SK-N-SH (cell line): ENCODE measurements around the gene MED26. TPM values are rescaled to one million over a fixed set of nuclear protein-coding genes. Genes with fewer than 3 reads are reported as not detected.

Experiments
- CTCF ChIA-PET: fragments of 300-600, 350-600 bp; formaldehyde crosslinking; extraction: SDS; loops from one replicate; lab custom pipeline; 2021; lab: Yijun Ruan, JAX
- POLR2A ChIA-PET: fragments of 350-600 bp; sonication (Branson Sonifier 250); formaldehyde crosslinking; extraction: SDS; loops from one replicate; lab custom pipeline; 2020; ENCODE audit warnings: antibody characterized with exemption, inconsistent platforms; lab: Yijun Ruan, JAX
- DNase-seq: peaks from one replicate; pipeline ENCODE4 v3.0.0; 2012
- H2AFZ ChIP-seq: fragments of 200-600 bp; sonication (generic); 2 replicates; pipeline ENCODE4 v1.8.1; 2016; ENCODE audit warnings: antibody characterized with exemption, mild to moderate bottlenecking, low read depth
- H3F3A ChIP-seq: fragments of 200-600 bp; sonication (generic); replicated peaks from 2 replicates; pipeline ENCODE3; 2016; ENCODE audit warnings: antibody characterized with exemption, mild to moderate bottlenecking; ENCODE audit not compliant: insufficient read depth
- H3K27ac ChIP-seq, 2 experiments: fragments of 200-500 bp in 1 of 2; fragments of 200-600 bp in 1 of 2; sonication (Bioruptor generic) in 1 of 2; sonication (generic), shearing (Covaris generic) in 1 of 2; 2 replicates each; pipeline versions ENCODE4 v1.5.1 to v1.6.1; 2014 to 2016; ENCODE audit warnings: low read depth in 2 of 2, inconsistent platforms in 1 of 2, low read length in 1 of 2, mild to moderate bottlenecking in 1 of 2, mixed read lengths in 1 of 2
- H3K27me3 ChIP-seq: fragments of 200-600 bp; sonication (generic), shearing (Covaris generic); 2 replicates; pipeline ENCODE4 v1.6.1; 2016; ENCODE audit warnings: mixed run types; ENCODE audit not compliant: insufficient read depth
- H3K36me3 ChIP-seq, 2 experiments: fragments of 200-500 bp in 1 of 2; fragments of 200-600 bp in 1 of 2; sonication (Bioruptor generic) in 1 of 2; sonication (generic) in 1 of 2; replicated peaks in 1 of 2; 2 replicates each; pipeline versions ENCODE3 to v1.5.1; 2014 to 2016; ENCODE audit warnings: low read length in 1 of 2, mild to moderate bottlenecking in 1 of 2; ENCODE audit not compliant: insufficient read depth in 2 of 2, control insufficient read depth in 1 of 2
- H3K4me1 ChIP-seq, 2 experiments: fragments of 200-500 bp in 1 of 2; fragments of 200-600 bp in 1 of 2; sonication (Bioruptor generic) in 1 of 2; sonication (generic), shearing (Covaris generic) in 1 of 2; 2 replicates each; pipeline versions ENCODE4 v1.5.1 to v1.6.1; 2014 to 2016; ENCODE audit warnings: low read depth in 1 of 2, low read length in 1 of 2, mixed run types in 1 of 2; ENCODE audit not compliant: insufficient read depth in 2 of 2, control insufficient read depth in 1 of 2
- H3K4me2 ChIP-seq: fragments of 200-600 bp; sonication (generic), shearing (Covaris generic); 2 replicates; pipeline ENCODE4 v1.6.1; 2017; ENCODE audit warnings: mixed run types
- H3K4me3 ChIP-seq, 2 experiments: fragments of 200-500 bp in 1 of 2; fragments of 200-600 bp in 1 of 2; sonication (Bioruptor generic) in 1 of 2; sonication (generic), shearing (Covaris generic) in 1 of 2; 2 replicates each; pipeline versions ENCODE4 v1.5.1 to v1.8.1; 2014 to 2016; ENCODE audit warnings: low read depth in 2 of 2, inconsistent platforms in 1 of 2, low read length in 1 of 2, mild to moderate bottlenecking in 1 of 2, mixed read lengths in 1 of 2, moderate library complexity in 1 of 2
- H3K79me2 ChIP-seq: fragments of 200-600 bp; sonication (generic); 2 replicates; pipeline ENCODE4 v1.8.1; 2017; ENCODE audit warnings: mild to moderate bottlenecking; ENCODE audit not compliant: insufficient read depth
- H3K9ac ChIP-seq: fragments of 200-600 bp; sonication (generic); 2 replicates; pipeline ENCODE4 v1.6.1; 2017; ENCODE audit warnings: mixed run types
- H3K9me2 ChIP-seq: fragments of 200-600 bp; sonication (generic); 2 replicates; pipeline ENCODE4 v1.6.1; 2017; ENCODE audit warnings: mixed run types
- H3K9me3 ChIP-seq: fragments of 200-600 bp; sonication (generic); 2 replicates; pipeline ENCODE4 v1.6.1; 2017; ENCODE audit warnings: mixed run types, mild to moderate bottlenecking, moderate library complexity
- H4K20me1 ChIP-seq: fragments of 200-600 bp; sonication (generic); 2 replicates; pipeline ENCODE4 v1.6.1; 2017; ENCODE audit warnings: mild to moderate bottlenecking, mixed run types; ENCODE audit not compliant: insufficient read depth
- ELF1 ChIP-seq: IDR thresholded peaks from 2 replicates; pipeline ENCODE4 v1.4.0; 2012
- EP300 ChIP-seq, 2 experiments: IDR thresholded peaks; 2 replicates each; pipeline versions ENCODE4 v1.4.0 to v1.6.1; 2012; ENCODE audit warnings: borderline replicate concordance in 1 of 2, low read depth in 1 of 2, low read length in 1 of 2
- FOXJ3 ChIP-seq: sonication (generic); formaldehyde crosslinking; IDR thresholded peaks from 2 replicates; pipeline ENCODE4 v1.5.1; 2020; ENCODE audit warnings: mild to moderate bottlenecking, missing genetic modification reagents
- NRF1 ChIP-seq: IDR thresholded peaks from 2 replicates; pipeline ENCODE4 v1.6.1; 2012; ENCODE audit warnings: low read depth, mild to moderate bottlenecking, low read length
- RFX5 ChIP-seq: IDR thresholded peaks from 2 replicates; pipeline ENCODE4 v1.6.1; 2012; ENCODE audit warnings: mild to moderate bottlenecking, improper control_type of control experiment, low read length
- SIN3A ChIP-seq: IDR thresholded peaks from 2 replicates; pipeline ENCODE4 v1.6.1; 2012; ENCODE audit warnings: low read depth, mild to moderate bottlenecking, low read length, moderate library complexity, borderline replicate concordance
- SMC3 ChIP-seq: IDR thresholded peaks from 2 replicates; pipeline ENCODE4 v1.6.1; 2012; ENCODE audit warnings: low read depth, low read length, improper control_type of control experiment
- USF2 ChIP-seq: fragments of 150-350 bp; IDR thresholded peaks from 2 replicates; pipeline ENCODE4 v1.6.1; 2017; ENCODE audit warnings: antibody characterized with exemption, low read length, low read depth, borderline replicate concordance
- WGBS: methylation state at CpG from one replicate; pipeline ENCODE4 v1.1.6; 2017; ENCODE audit warnings: low lambda C conversion rate; 5-methylcytosine and 5-hydroxymethylcytosine counted together
- polyA plus RNA-seq, 3 experiments: library from polyadenylated mRNA; depleted of rRNA; stranded (reverse); fragments of >200 nt; gene quantifications; 2 replicates each; pipeline ENCODE4 v1.2.3, GENCODE V29; 2012
- small RNA-seq, 7 experiments: library from RNA; depleted of rRNA; stranded (forward); fragments of <200 nt; gene quantifications; one replicate each; pipeline ENCODE3, GENCODE V24; 2012
- TF ChIP-seq, protein P1 (sequence below): fragments of 150-350 bp; IDR thresholded peaks from 2 replicates; pipeline ENCODE4 v1.6.1; 2016; ENCODE audit warnings: mild to moderate bottlenecking, low read depth, low read length

Gene MED26
- polyA plus RNA-seq, 1 of the 3 experiments (the other 2 are of a cell fraction) = 3.5 TPM

DNA sequence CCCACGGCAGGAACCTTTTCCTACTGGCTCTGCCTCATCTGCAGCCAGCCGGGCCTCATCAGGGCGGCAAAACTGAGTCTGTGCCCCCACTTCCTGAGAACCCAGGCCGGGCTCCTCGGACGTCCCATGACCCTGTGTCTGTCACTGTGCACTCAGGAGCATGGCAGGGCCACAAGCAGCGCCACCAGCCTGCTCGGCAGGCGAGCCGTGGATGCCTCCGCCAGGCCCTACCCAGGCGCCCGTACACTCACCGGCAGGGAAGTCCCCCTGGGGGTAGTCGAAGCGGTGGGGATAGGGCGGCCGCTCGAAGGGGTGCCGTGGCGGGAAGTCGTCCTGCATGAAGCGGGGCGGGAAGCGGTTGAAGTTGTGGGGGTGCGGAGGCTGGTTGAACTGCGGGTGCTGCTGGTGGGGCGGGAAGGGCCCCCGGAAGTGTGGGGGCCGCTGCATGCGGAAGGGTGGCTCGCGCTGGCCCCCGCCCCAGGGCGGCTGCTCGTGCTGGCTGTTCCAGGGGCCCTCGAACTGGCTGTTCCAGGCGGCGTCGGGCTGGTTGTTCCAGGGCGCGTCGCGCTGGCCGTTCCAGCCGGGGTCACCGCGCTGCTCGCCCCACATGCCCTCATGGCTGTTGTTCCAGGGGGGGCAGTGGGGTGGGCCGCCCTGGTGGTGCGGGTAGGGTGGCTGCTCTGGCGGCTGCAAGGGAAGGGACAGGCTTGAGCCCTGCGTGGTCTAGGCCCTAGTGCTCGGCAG is 102.8 kb downstream of the MED26 start:
- no peak overlapping the region for H3K27ac ChIP-seq
- WGBS = 94% methylated on average over 16 of the region's 54 CpGs
- H3K9me3 ChIP-seq = no peaks in the 10 kb centered on the region
- H3K9ac ChIP-seq = no peak overlapping the region
- H3F3A ChIP-seq = no peaks in the 10 kb centered on the region
- H3K4me2 ChIP-seq = no peak overlapping the region
- H3K79me2 ChIP-seq = 0 out of 2 replicates have a peak, but pooled peaks cover 5% of the 10 kb centered on the region
- POLR2A ChIA-PET = no interaction called here
- H4K20me1 ChIP-seq = no peaks in the 10 kb centered on the region
- no peaks in the 10 kb centered on the region for H3K9me2 ChIP-seq
- no peak for DNase-seq
- no peaks in the 10 kb centered on the region for H3K27me3 ChIP-seq
- peaks cover 30 to 78% of the 10 kb centered on the region in 2 experiments for H3K36me3 ChIP-seq
- TF ChIP-seq RFX5 = no peak
- TF ChIP-seq ELF1 = no peak
- no peak for TF ChIP-seq NRF1
- TF ChIP-seq FOXJ3 (CRISPR knock-in tag) = no peak
- TF ChIP-seq USF2 = no peak
- TF ChIP-seq EP300 (IDR thresholded peaks at IDR 0.05; ENCODE audit: borderline replicate concordance in 1 of 2, low read depth in 1 of 2, low read length in 1 of 2) = no peak
- TF ChIP-seq SMC3 = no peak
- TF ChIP-seq, protein P1, sequence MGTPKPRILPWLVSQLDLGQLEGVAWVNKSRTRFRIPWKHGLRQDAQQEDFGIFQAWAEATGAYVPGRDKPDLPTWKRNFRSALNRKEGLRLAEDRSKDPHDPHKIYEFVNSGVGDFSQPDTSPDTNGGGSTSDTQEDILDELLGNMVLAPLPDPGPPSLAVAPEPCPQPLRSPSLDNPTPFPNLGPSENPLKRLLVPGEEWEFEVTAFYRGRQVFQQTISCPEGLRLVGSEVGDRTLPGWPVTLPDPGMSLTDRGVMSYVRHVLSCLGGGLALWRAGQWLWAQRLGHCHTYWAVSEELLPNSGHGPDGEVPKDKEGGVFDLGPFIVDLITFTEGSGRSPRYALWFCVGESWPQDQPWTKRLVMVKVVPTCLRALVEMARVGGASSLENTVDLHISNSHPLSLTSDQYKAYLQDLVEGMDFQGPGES = no peak
- no peak for TF ChIP-seq SIN3A
- H3K4me3 ChIP-seq = no peak overlapping the region
- no peak overlapping the region for H2AFZ ChIP-seq
- H3K4me1 ChIP-seq = no peaks in the 10 kb centered on the region
- CTCF ChIA-PET = interaction anchor here (0.9 kb wide), 1 partner anchor 16 kb away, joined by 3 read pairs; no protein-coding TSS in a partner anchor

Small RNAs within 50 kb of the gene (small RNA-seq; reads per million reads assigned to genes)
- 0 reads per million in 7 experiments for gene RN7SL146P

Other genes with a start within 250 kb of the MED26 start
- gene EPS15L1, start 156.2 kb downstream of the MED26 start, polyA plus RNA-seq (2012; rRNA removed) = 16.0 and 18.7 TPM in 2 replicates
- gene CALR3, start 132.0 kb downstream of the MED26 start, polyA plus RNA-seq (2012; rRNA removed) = not detected in 2 replicates
- 5.1 and 6.0 TPM in 2 replicates for gene C19orf44, start 131.8 kb downstream of the MED26 start, polyA plus RNA-seq (2012; rRNA removed)
- gene CHERP, start 85.8 kb downstream of the MED26 start, polyA plus RNA-seq (2012; rRNA removed) = 7.7 and 16.8 TPM in 2 replicates
- gene SLC35E1, start 55.8 kb downstream of the MED26 start, polyA plus RNA-seq (2012; rRNA removed) = 23.5 and 28.4 TPM in 2 replicates
- gene SMIM7, start 31.9 kb upstream of the MED26 start, polyA plus RNA-seq (2012; rRNA removed) = 74.2 and 79.9 TPM in 2 replicates
- gene TMEM38A, start 32.9 kb upstream of the MED26 start, polyA plus RNA-seq (2012; rRNA removed) = 3.3 and 4.3 TPM in 2 replicates
- gene NWD1, start 91.6 kb upstream of the MED26 start, polyA plus RNA-seq (2012; rRNA removed) = not detected in 2 replicates
- 29.7 and 31.2 TPM in 2 replicates for gene SIN3B, start 201.2 kb upstream of the MED26 start, polyA plus RNA-seq (2012; rRNA removed)